Endothelial cell of umbilical vein (primary cell): ENCODE results near the gene FTO. TPM values are rescaled to one million over a fixed set of nuclear protein-coding genes. Genes with fewer than 3 reads are reported as not detected.

ENCODE experiments used
- BruUV-seq: library from RNA; stranded (reverse); fragments of 400-500 nt; replicated peaks from 2 replicates; lab custom pipeline; 2021; lab: Mats Ljungman, UMichigan
- CTCF ChIA-PET: fragments of 300-600, 350-600 bp; sonication (Branson Sonifier 250); formaldehyde crosslinking; loops from one replicate; lab custom pipeline; 2021; ENCODE audit warnings: antibody characterized with exemption, inconsistent platforms; lab: Charles Lee
- POLR2A ChIA-PET: fragments of 300-600, 350-600 bp; sonication (Branson Sonifier 250); formaldehyde crosslinking; loops from one replicate; lab custom pipeline; 2021; ENCODE audit warnings: antibody characterized with exemption, inconsistent platforms; lab: Charles Lee
- DNase-seq: peaks from one replicate; pipeline ENCODE4 v3.0.0-alpha.2; 2011; ENCODE audit warnings: low read depth, low spot score
- FAIRE-seq: peaks from 2 replicates; lab custom pipeline; 2011; peaks lifted over from hg19 to GRCh38; lab: Jason Lieb, UNC
- H2AFZ ChIP-seq: 2 replicates; pipeline ENCODE4 v1.6.0; 2012; ENCODE audit warnings: low read depth, low read length, control low read depth, inconsistent platforms
- H3K27ac ChIP-seq: 2 replicates; pipeline ENCODE4 v1.5.1; 2011; ENCODE audit warnings: low read depth, mild to moderate bottlenecking, control low read depth, low read length, moderate library complexity; ENCODE audit not compliant: insufficient read depth
- H3K27me3 ChIP-seq, 2 experiments: 2 replicates each; pipeline versions ENCODE4 v1.6.0 to v1.6.1; 2011; ENCODE audit warnings: low read length in 2 of 2, mixed read lengths in 1 of 2; ENCODE audit not compliant: control insufficient read depth in 2 of 2, insufficient read depth in 2 of 2
- H3K36me3 ChIP-seq, 2 experiments: 2 replicates in 1 of 2; 3 replicates in 1 of 2; pipeline ENCODE4 v1.5.1; 2011; ENCODE audit warnings: low read length in 2 of 2, mild to moderate bottlenecking in 1 of 2, moderate library complexity in 1 of 2; ENCODE audit not compliant: control insufficient read depth in 2 of 2, insufficient read depth in 2 of 2; ENCODE audit errors: extremely low read depth in 1 of 2
- H3K4me1 ChIP-seq: 3 replicates; pipeline ENCODE4 v1.5.1; 2011; ENCODE audit warnings: mild to moderate bottlenecking, low read length; ENCODE audit not compliant: control insufficient read depth, insufficient read depth; ENCODE audit errors: extremely low read depth
- H3K4me2 ChIP-seq: 2 replicates; pipeline ENCODE4 v1.6.1; 2011; ENCODE audit warnings: low read length, control low read depth, mixed read lengths; ENCODE audit not compliant: insufficient read depth
- H3K4me3 ChIP-seq, 3 experiments: fragments of 200-600 bp in 1 of 3; sonication (generic), shearing (Covaris generic) in 1 of 3; replicated peaks in 1 of 3; 2 replicates each; pipeline ENCODE4 v1.5.1; 2011 to 2016; ENCODE audit warnings: control low read depth in 3 of 3, low read length in 3 of 3, mild to moderate bottlenecking in 2 of 3, inconsistent platforms in 1 of 3, low read depth in 1 of 3, moderate library complexity in 1 of 3; ENCODE audit not compliant: insufficient read depth in 1 of 3
- H3K79me2 ChIP-seq: 2 replicates; pipeline ENCODE4 v1.6.0; 2012; ENCODE audit warnings: low read length, inconsistent platforms; ENCODE audit not compliant: control insufficient read depth, insufficient read depth
- H3K9ac ChIP-seq: replicated peaks from 2 replicates; pipeline ENCODE3; 2011; ENCODE audit warnings: low read length, control low read depth; ENCODE audit not compliant: insufficient read depth; ENCODE audit errors: extremely low read depth
- H3K9me1 ChIP-seq: replicated peaks from 3 replicates; pipeline ENCODE4 v1.6.0; 2011; ENCODE audit warnings: mild to moderate bottlenecking, low read length; ENCODE audit not compliant: control insufficient read depth, insufficient read depth; ENCODE audit errors: extremely low read depth
- H3K9me3 ChIP-seq: replicated peaks from 2 replicates; pipeline ENCODE4 v1.5.1; 2012; ENCODE audit warnings: low read length, inconsistent platforms; ENCODE audit not compliant: control insufficient read depth, insufficient read depth
- H4K20me1 ChIP-seq: replicated peaks from 2 replicates; pipeline ENCODE3; 2011; ENCODE audit warnings: mild to moderate bottlenecking, low read length; ENCODE audit not compliant: control insufficient read depth, insufficient read depth; ENCODE audit errors: extremely low read depth
- CTCF ChIP-seq, 2 donors: IDR thresholded peaks; 1 replicate in 1 of 2; 2 replicates in 1 of 2; pipeline ENCODE4 v1.5.1; 2011; ENCODE audit warnings: low read length in 2 of 2, mild to moderate bottlenecking in 2 of 2, moderate library complexity in 2 of 2, control low read depth in 1 of 2, inconsistent platforms in 1 of 2, low read depth in 1 of 2; ENCODE audit not compliant: insufficient read depth in 1 of 2; ENCODE audit errors: extremely low read depth in 1 of 2
- EZH2 ChIP-seq: IDR thresholded peaks from 2 replicates; pipeline ENCODE4 v1.6.1; 2012; ENCODE audit warnings: borderline replicate concordance, low read depth, mild to moderate bottlenecking, moderate library complexity, low read length, inconsistent platforms; ENCODE audit not compliant: severe bottlenecking
- FOS ChIP-seq: IDR thresholded peaks from 2 replicates; pipeline ENCODE4 v1.6.1; 2011; ENCODE audit warnings: mild to moderate bottlenecking, low read length, moderate library complexity, borderline replicate concordance; ENCODE audit not compliant: insufficient read depth
- GATA2 ChIP-seq: IDR thresholded peaks from 2 replicates; pipeline ENCODE4 v1.7.0; 2011; ENCODE audit warnings: low read depth, mild to moderate bottlenecking, moderate library complexity, mixed read lengths, low read length; ENCODE audit not compliant: insufficient read length, insufficient read depth
- JUN ChIP-seq: IDR thresholded peaks from 2 replicates; pipeline ENCODE4 v1.6.1; 2011; ENCODE audit warnings: borderline replicate concordance, low read depth; ENCODE audit not compliant: insufficient read length, insufficient read depth
- MAX ChIP-seq: IDR thresholded peaks from 2 replicates; pipeline ENCODE4 v1.6.1; 2011; ENCODE audit not compliant: insufficient read depth, insufficient read length
- MYC ChIP-seq: IDR thresholded peaks from one replicate; pipeline ENCODE4 v1.6.1; 2011; ENCODE audit warnings: mild to moderate bottlenecking, low read depth, low read length
- POLR2A ChIP-seq: IDR thresholded peaks from 2 replicates; pipeline ENCODE4 v1.6.1; 2012; ENCODE audit warnings: low read depth, mild to moderate bottlenecking, control low read depth, low read length
- POLR2AphosphoS5 ChIP-seq: IDR thresholded peaks from 2 replicates; pipeline ENCODE4 v1.6.1; 2012; ENCODE audit warnings: low read depth, mild to moderate bottlenecking, control low read depth, low read length, moderate library complexity; ENCODE audit not compliant: insufficient read depth
- dilution Hi-C: fragments of 300-500 bp; cut with MboI; formaldehyde crosslinking; loops from one replicate; pipeline ENCODE4 v1.15.0; 2019; ENCODE audit warnings: low sequenced_read_pairs; ENCODE audit not compliant: extremely low pct_ligation_motif_present
- intact Hi-C: fragments of 100-400 bp; cut with micrococcal nuclease; formaldehyde crosslinking; loops from one replicate; pipeline ENCODE4 v1.10.0; 2022
- polyA plus RNA-seq, 4 experiments: library from polyadenylated mRNA; depleted of rRNA in 3 of 4; stranded (reverse) in 3 of 4; unstranded in 1 of 4; fragments of >200 nt; gene quantifications; 2 replicates each; pipeline versions ENCODE4 v1.2.1 to v1.2.3, GENCODE V29; 2011 to 2012; ENCODE audit warnings: missing spikeins in 1 of 4
- total RNA-seq: library from RNA; stranded (reverse); gene quantifications from 2 replicates; pipeline ENCODE4 v1.2.3, GENCODE V29; 2021

Gene FTO
- total and polyA plus RNA-seq, 2 donors (not counting 3 experiments of a cell fraction or from before 2014, with no cell fraction given) = 48.6 to 87.1 TPM

- no peaks in the 10 kb centered on the region for H4K20me1 ChIP-seq
- H3K9ac ChIP-seq = no peak overlapping the region
- peaks cover 11% of the 10 kb centered on the region for H3K4me1 ChIP-seq
- H3K79me2 ChIP-seq = peaks cover 17% of the 10 kb centered on the region
- intact Hi-C loops (no loop called here), dilution Hi-C loops (no loop called here)
- TF ChIP-seq CTCF (IDR thresholded peaks at IDR 0.05; ENCODE audit: extremely low read depth in 1 of 2, insufficient read depth in 1 of 2, low read depth in 1 of 2, low read length in 2 of 2) = no peak
- no peaks in the 10 kb centered on the region for H3K36me3 ChIP-seq
- H3K9me1 ChIP-seq = no peaks in the 10 kb centered on the region
- H3K4me3 ChIP-seq = no peak overlapping the region
- DNase-seq (no peak), FAIRE-seq (no peak)
- no TSS peak for BruUV-seq
- CTCF ChIA-PET = interaction anchor here (1.0 to 2.4 kb wide), 2 partner anchors 18 to 1512 kb away, joined by 3 to 11 read pairs; no protein-coding TSS in a partner anchor
- H3K9me3 ChIP-seq = no peaks in the 10 kb centered on the region
- POLR2A ChIA-PET = no interaction called here
- no peak overlapping the region for H2AFZ ChIP-seq
- no peak overlapping the region for H3K4me2 ChIP-seq
- no peaks in the 10 kb centered on the region for H3K27me3 ChIP-seq
- no peak overlapping the region for H3K27ac ChIP-seq
Observed at GRCh38 chr16:53745086-53745485, 41.1 kb downstream of the FTO start.

GRCh38 chr16:53745753-53746266 lies 41.9 kb downstream of the FTO start:
- Histone ChIP-seq H3K79me2 (peaks cover 17% of the 10 kb centered on the region), H3K4me1 (peaks cover 9% of the 10 kb centered on the region), H3K9ac (no peak overlapping the region), H3K4me2 (no peak overlapping the region), H3K9me1 (no peaks in the 10 kb centered on the region), H3K27ac (no peak overlapping the region), H3K4me3 (no peak overlapping the region), H3K27me3 (no peaks in the 10 kb centered on the region), H3K36me3 (no peaks in the 10 kb centered on the region), H2AFZ (no peak overlapping the region), H4K20me1 (no peaks in the 10 kb centered on the region), H3K9me3 (no peaks in the 10 kb centered on the region)
- dilution Hi-C loops (no loop called here), intact Hi-C loops (no loop called here)
- POLR2A ChIA-PET = interaction anchor here (0.6 kb wide), 1 partner anchor 646 kb away, joined by 4 read pairs; no protein-coding TSS in a partner anchor
- TF ChIP-seq GATA2 (no peak), MAX (no peak), POLR2A (no peak), CTCF (IDR thresholded peaks at IDR 0.05; ENCODE audit: extremely low read depth in 1 of 2, insufficient read depth in 1 of 2, low read depth in 1 of 2, low read length in 2 of 2) (no peak), POLR2AphosphoS5 (no peak), JUN (no peak), FOS (no peak), EZH2 (no peak), MYC (no peak)
- FAIRE-seq (no peak), DNase-seq (no peak)
- no TSS peak for BruUV-seq
- CTCF ChIA-PET = interaction anchor here (1.3 kb wide), 1 partner anchor 196 kb away, joined by 3 read pairs; no protein-coding TSS in a partner anchor
